K562 (cell line): ENCODE measurements around the gene ERVFRD-1. TPM values are rescaled to one million over a fixed set of nuclear protein-coding genes. Genes with fewer than 3 reads are reported as not detected.
A peak's percentile ranks its signal among the peaks of the same experiment; 100 is the strongest.

Experiments used
- CREB3L1 ChIP-seq: fragments of 450-650 bp; IDR thresholded peaks from 2 replicates; pipeline ENCODE4 v1.6.1; 2014; ENCODE audit warnings: low read depth, mild to moderate bottlenecking, moderate library complexity, borderline replicate concordance
- JUN ChIP-seq, 2 experiments: sonication (generic) in 1 of 2; formaldehyde crosslinking in 1 of 2; IDR thresholded peaks; 2 replicates each; pipeline versions ENCODE4 v1.6.1 to v1.8.0; 2012 to 2022; ENCODE audit warnings: borderline replicate concordance in 2 of 2, mild to moderate bottlenecking in 2 of 2, improper control_type of control experiment in 1 of 2, low read depth in 1 of 2, low read length in 1 of 2, missing genetic modification reagents in 1 of 2
- ZBTB40 ChIP-seq, 2 experiments: fragments of 450-650 bp in 1 of 2; sonication (generic) in 1 of 2; formaldehyde crosslinking in 1 of 2; IDR thresholded peaks; 2 replicates each; pipeline versions ENCODE4 v1.7.1 to v1.9.0; 2016 to 2022; ENCODE audit warnings: inconsistent platforms in 1 of 2, mild to moderate bottlenecking in 1 of 2, missing genetic modification reagents in 1 of 2
- ZFX ChIP-seq: sonication (generic); formaldehyde crosslinking; IDR thresholded peaks from 2 replicates; pipeline ENCODE4 v1.8.0; 2022; ENCODE audit warnings: mild to moderate bottlenecking, missing genetic modification reagents, moderate library complexity
- ZNF134 ChIP-seq: fragments of 250-450 bp; sonication (Bioruptor Pico); conservative IDR thresholded peaks from 2 replicates; pipeline ENCODE4 v1.4.0; 2020
- polyA plus RNA-seq, 8 experiments: library from polyadenylated mRNA; depleted of rRNA in 4 of 8; stranded (reverse) in 5 of 8; unstranded in 3 of 8; fragments of >200 nt; fragmentation: Nextera tagmentation in 2 of 8; fragmentation: Illumina TruSeq in 1 of 8; extraction: Ambion mirVana in 2 of 8; extraction: Trizol in 1 of 8; gene quantifications; 2 replicates each; pipeline versions ENCODE4 v1.2.1 to v1.2.3, GENCODE V29; 2011 to 2014; ENCODE audit warnings: inconsistent platforms in 1 of 8, missing spikeins in 1 of 8
- total RNA-seq, 7 experiments: library from RNA; depleted of rRNA in 6 of 7; stranded (reverse); fragments of >200 nt in 6 of 7; fragmentation: Illumina TruSeq in 2 of 7; extraction: Trizol in 2 of 7; gene quantifications; 2 replicates each; pipeline versions ENCODE4 v1.2.1 to v1.2.3, GENCODE V29; 2011 to 2021; ENCODE audit warnings: low replicate concordance in 1 of 7
- TF ChIP-seq, protein P1 (sequence below): fragments of 450-650 bp; IDR thresholded peaks from 2 replicates; pipeline ENCODE4 v1.6.1; 2016; ENCODE audit warnings: mild to moderate bottlenecking

The ERVFRD-1 gene
- total and polyA plus RNA-seq, 9 of the 15 experiments (the other 6 are each of a cell fraction or from before 2014, with no cell fraction given), result 0.05 to 0.14 (median 0.09) TPM; not detected in 2

GRCh38 chr6:11111769-11112437, 378 bp upstream of the ERVFRD-1 start (continued):
- TF ChIP-seq ZBTB40 (IDR thresholded peaks at IDR 0.05), result 0 out of 2 replicates have a peak, but pooled peaks have one; percentile 18
- no peak for TF ChIP-seq ZBTB40 (CRISPR knock-in tag; IDR thresholded peaks at IDR 0.05)
- TF ChIP-seq JUN (IDR thresholded peaks at IDR 0.05; ENCODE audit: borderline replicate concordance, low read depth, low read length), result peak; percentile 1; the same call in 1 of the 2 replicates
- TF ChIP-seq JUN (CRISPR knock-in tag; IDR thresholded peaks at IDR 0.05; ENCODE audit: borderline replicate concordance), result no peak
- TF ChIP-seq, protein P1, sequence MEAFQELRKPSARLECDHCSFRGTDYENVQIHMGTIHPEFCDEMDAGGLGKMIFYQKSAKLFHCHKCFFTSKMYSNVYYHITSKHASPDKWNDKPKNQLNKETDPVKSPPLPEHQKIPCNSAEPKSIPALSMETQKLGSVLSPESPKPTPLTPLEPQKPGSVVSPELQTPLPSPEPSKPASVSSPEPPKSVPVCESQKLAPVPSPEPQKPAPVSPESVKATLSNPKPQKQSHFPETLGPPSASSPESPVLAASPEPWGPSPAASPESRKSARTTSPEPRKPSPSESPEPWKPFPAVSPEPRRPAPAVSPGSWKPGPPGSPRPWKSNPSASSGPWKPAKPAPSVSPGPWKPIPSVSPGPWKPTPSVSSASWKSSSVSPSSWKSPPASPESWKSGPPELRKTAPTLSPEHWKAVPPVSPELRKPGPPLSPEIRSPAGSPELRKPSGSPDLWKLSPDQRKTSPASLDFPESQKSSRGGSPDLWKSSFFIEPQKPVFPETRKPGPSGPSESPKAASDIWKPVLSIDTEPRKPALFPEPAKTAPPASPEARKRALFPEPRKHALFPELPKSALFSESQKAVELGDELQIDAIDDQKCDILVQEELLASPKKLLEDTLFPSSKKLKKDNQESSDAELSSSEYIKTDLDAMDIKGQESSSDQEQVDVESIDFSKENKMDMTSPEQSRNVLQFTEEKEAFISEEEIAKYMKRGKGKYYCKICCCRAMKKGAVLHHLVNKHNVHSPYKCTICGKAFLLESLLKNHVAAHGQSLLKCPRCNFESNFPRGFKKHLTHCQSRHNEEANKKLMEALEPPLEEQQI, result peak; percentile 45
- no peak for TF ChIP-seq CREB3L1
- TF ChIP-seq ZNF134 (CRISPR knock-in tag), result 0 out of 2 replicates have a peak, but pooled peaks have one; percentile 8
- TF ChIP-seq ZFX (CRISPR knock-in tag), result no peak
